GM23338 (cell line): ENCODE data around the gene MCCC1. TPM values are rescaled to one million over a fixed set of nuclear protein-coding genes. Genes with fewer than 3 reads are reported as not detected.

Source experiments
- ATAC-seq: fragments of 200-7000 bp; cut with Tn5 transposase; 3 replicates; pipeline ENCODE4 v1.9.1; 2020
- DNase-seq: peaks from one replicate; pipeline ENCODE4 v3.0.0-alpha.2; 2015; ENCODE audit warnings: low spot score
- H2AFZ ChIP-seq: fragments of 200-600 bp; sonication (generic); 2 replicates; pipeline ENCODE4 v1.8.0; 2016; ENCODE audit warnings: antibody characterized with exemption, mild to moderate bottlenecking, moderate library complexity
- H3F3A ChIP-seq: fragments of 200-600 bp; sonication (generic); replicated peaks from 2 replicates; pipeline ENCODE4 v1.8.0; 2017; ENCODE audit warnings: antibody characterized with exemption, mixed run types, low read depth
- H3K27ac ChIP-seq: fragments of 200-600 bp; sonication (generic); 2 replicates; pipeline ENCODE4 v1.6.1; 2016; ENCODE audit warnings: low read depth
- H3K27me3 ChIP-seq: fragments of 200-600 bp; sonication (generic); 2 replicates; pipeline ENCODE4 v1.8.0; 2016; ENCODE audit warnings: mild to moderate bottlenecking, mixed run types, moderate library complexity; ENCODE audit not compliant: insufficient read depth
- H3K36me3 ChIP-seq: fragments of 200-600 bp; sonication (generic); 2 replicates; pipeline ENCODE4 v1.8.0; 2016; ENCODE audit warnings: mild to moderate bottlenecking; ENCODE audit not compliant: insufficient read depth
- H3K4me1 ChIP-seq: fragments of 200-600 bp; sonication (generic); 2 replicates; pipeline ENCODE4 v1.8.0; 2016; ENCODE audit warnings: mild to moderate bottlenecking, moderate library complexity; ENCODE audit not compliant: insufficient read depth
- H3K4me2 ChIP-seq: fragments of 200-600 bp; sonication (generic); 2 replicates; pipeline ENCODE4 v1.7.1; 2017; ENCODE audit warnings: mixed run types
- H3K4me3 ChIP-seq: fragments of 200-600 bp; sonication (generic); 2 replicates; pipeline ENCODE4 v1.6.1; 2016; ENCODE audit warnings: mixed run types
- H3K79me2 ChIP-seq: fragments of 200-600 bp; sonication (generic); replicated peaks from 2 replicates; pipeline ENCODE4 v1.8.0; 2017; ENCODE audit warnings: mild to moderate bottlenecking; ENCODE audit not compliant: insufficient read depth
- H3K9me2 ChIP-seq: fragments of 200-600 bp; sonication (generic); 2 replicates; pipeline ENCODE4 v1.8.0; 2017; ENCODE audit not compliant: insufficient read depth
- H4K20me1 ChIP-seq: fragments of 200-600 bp; sonication (generic); replicated peaks from 2 replicates; pipeline ENCODE4 v1.8.0; 2017; ENCODE audit warnings: mild to moderate bottlenecking; ENCODE audit not compliant: insufficient read depth
- H3K27ac Mint-ChIP-seq: 2 replicates; pipeline ENCODE4 v1.8.0; 2020; ENCODE audit warnings: inconsistent platforms, mild to moderate bottlenecking, moderate library complexity, mixed read lengths
- H3K27me3 Mint-ChIP-seq: 3 replicates; pipeline ENCODE4 v1.8.0; 2022; ENCODE audit warnings: low read depth, mild to moderate bottlenecking, moderate library complexity, mixed read lengths, inconsistent platforms; ENCODE audit not compliant: insufficient read depth, poor library complexity
- H3K36me3 Mint-ChIP-seq: 3 replicates; pipeline ENCODE4 v1.8.0; 2021; ENCODE audit warnings: low read depth, mild to moderate bottlenecking, inconsistent platforms, moderate library complexity, mixed read lengths
- H3K4me1 Mint-ChIP-seq: 3 replicates; pipeline ENCODE4 v1.8.0; 2020; ENCODE audit warnings: mild to moderate bottlenecking, inconsistent platforms, mixed read lengths
- H3K4me3 Mint-ChIP-seq: 3 replicates; pipeline ENCODE4 v1.8.0; 2021; ENCODE audit warnings: moderate library complexity, mild to moderate bottlenecking, inconsistent platforms, mixed read lengths
- H3K9me3 Mint-ChIP-seq: 3 replicates; pipeline ENCODE4 v1.8.0; 2020; ENCODE audit warnings: moderate library complexity, mild to moderate bottlenecking, inconsistent platforms, mixed read lengths
- CREB1 ChIP-seq: fragments of 250-450 bp; sonication (Bioruptor Pico); IDR thresholded peaks from 2 replicates; pipeline ENCODE4 v1.5.0; 2020; ENCODE audit warnings: low read depth, mild to moderate bottlenecking, moderate library complexity
- CTCF ChIP-seq, 2 experiments: fragments of 200-600 bp in 1 of 2; sonication (generic) in 1 of 2; conservative IDR thresholded peaks; 2 replicates each; pipeline versions ENCODE4 v1.5.1 to v1.6.1; 2016 to 2017; ENCODE audit warnings: antibody characterized with exemption in 2 of 2, low read depth in 2 of 2, mild to moderate bottlenecking in 2 of 2, moderate library complexity in 1 of 2
- EZH2 ChIP-seq: fragments of 200-600 bp; sonication (generic); IDR thresholded peaks from one replicate; pipeline ENCODE4 v1.8.0; 2017; ENCODE audit warnings: antibody characterized with exemption, mild to moderate bottlenecking, low read depth; ENCODE audit not compliant: unreplicated experiment
- EZH2phosphoT487 ChIP-seq: fragments of 200-600 bp; sonication (generic); IDR thresholded peaks from one replicate; pipeline ENCODE4 v1.8.1; 2018; ENCODE audit warnings: antibody characterized with exemption; ENCODE audit not compliant: unreplicated experiment
- JUNB ChIP-seq: IDR thresholded peaks from one replicate; pipeline ENCODE4 v1.6.1; 2016; ENCODE audit warnings: antibody characterized with exemption; ENCODE audit not compliant: unreplicated experiment
- NANOG ChIP-seq: IDR thresholded peaks from 2 replicates; pipeline ENCODE4 v1.6.1; 2016; ENCODE audit warnings: antibody characterized with exemption, borderline replicate concordance
- POLR2AphosphoS5 ChIP-seq: IDR thresholded peaks from 2 replicates; pipeline ENCODE4 v1.6.1; 2016; ENCODE audit warnings: antibody characterized with exemption, low read depth
- REST ChIP-seq: IDR thresholded peaks from one replicate; pipeline ENCODE4 v1.6.1; 2018; ENCODE audit warnings: antibody characterized with exemption; ENCODE audit not compliant: unreplicated experiment
- STAT1 ChIP-seq: IDR thresholded peaks from one replicate; pipeline ENCODE4 v1.6.1; 2016; ENCODE audit warnings: antibody characterized with exemption; ENCODE audit not compliant: unreplicated experiment
- ZNF114 ChIP-seq: fragments of 250-450 bp; sonication (Bioruptor Pico); IDR thresholded peaks from 2 replicates; pipeline ENCODE4 v1.5.0; 2020; ENCODE audit warnings: mild to moderate bottlenecking, moderate library complexity
- ZNF331 ChIP-seq: fragments of 250-450 bp; sonication (Bioruptor Pico); IDR thresholded peaks from 2 replicates; pipeline ENCODE4 v1.5.0; 2020; ENCODE audit warnings: low read depth, mild to moderate bottlenecking, moderate library complexity
- ZNF462 ChIP-seq: fragments of 250-450 bp; sonication (Bioruptor Pico); IDR thresholded peaks from 2 replicates; pipeline ENCODE4 v1.5.0; 2020; ENCODE audit warnings: mild to moderate bottlenecking, moderate library complexity
- polyA plus RNA-seq: library from polyadenylated mRNA; unstranded; fragments of >200 nt; fragmentation: Nextera tagmentation; extraction: Ambion mirVana; gene quantifications from 2 replicates; pipeline ENCODE4 v1.2.1, GENCODE V29; 2016
- total RNA-seq: library from RNA; depleted of rRNA; stranded (reverse); fragments of >200 nt; shearing (Covaris generic); gene quantifications from 2 replicates; pipeline ENCODE4 v1.2.3, GENCODE V29; 2014
- TF ChIP-seq, protein P1 (sequence below): IDR thresholded peaks from 2 replicates; pipeline ENCODE4 v1.6.1; 2016; ENCODE audit warnings: antibody characterized with exemption

Gene MCCC1
- total and polyA plus RNA-seq, 2 experiments from 2014 or later: 20.2 to 24.2 TPM

DNA sequence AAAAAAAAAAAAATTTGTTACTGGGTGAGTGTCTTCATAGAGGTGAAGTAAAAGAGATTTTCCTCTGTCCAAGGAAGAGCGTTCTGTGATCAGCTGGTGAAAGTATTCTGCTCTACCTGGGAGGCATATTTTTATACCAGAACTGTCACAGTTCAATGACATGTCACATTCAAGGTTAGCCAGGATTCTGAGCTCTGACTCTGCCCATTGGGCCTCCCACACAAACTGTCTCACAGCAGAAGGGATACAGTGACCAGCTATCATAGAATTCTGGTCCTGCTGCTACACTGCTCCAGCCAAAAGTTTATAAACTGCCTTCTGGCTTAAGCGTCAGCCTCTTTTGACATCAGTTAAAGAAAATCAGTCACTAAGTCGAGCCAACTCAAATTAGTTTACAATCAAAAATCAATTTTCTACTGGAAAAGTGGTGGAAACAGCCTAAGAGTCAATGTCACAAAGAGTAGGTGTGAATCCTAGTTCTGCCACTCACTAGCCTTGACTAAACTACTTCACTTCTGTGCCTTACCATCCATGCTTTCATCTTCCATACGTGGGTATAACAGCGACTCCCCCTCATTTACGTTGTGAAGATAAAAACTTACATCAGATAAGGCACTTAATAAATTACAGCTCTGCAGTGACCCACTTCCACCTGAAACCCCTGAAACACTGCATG is 66.3 kb downstream of the MCCC1 start:
- Mint-ChIP-seq H3K36me3 (peaks cover 51% of the 10 kb centered on the region), H3K4me3 (no peak overlapping the region), H3K4me1 (no peaks in the 10 kb centered on the region), H3K9me3 (no peaks in the 10 kb centered on the region), H3K27me3 (no peaks in the 10 kb centered on the region), H3K27ac (no peak overlapping the region)
- Histone ChIP-seq H3K36me3 (peaks cover 4% of the 10 kb centered on the region; the same call in 1 of the 2 replicates), H4K20me1 (no peaks in the 10 kb centered on the region; the same call in 1 of the 2 replicates), H3K27ac (no peak overlapping the region), H3K9me2 (no peaks in the 10 kb centered on the region), H3K4me1 (no peaks in the 10 kb centered on the region), H3K27me3 (no peaks in the 10 kb centered on the region), H2AFZ (no peak overlapping the region), H3K4me3 (no peak overlapping the region), H3F3A (no peaks in the 10 kb centered on the region), H3K79me2 (no peaks in the 10 kb centered on the region), H3K4me2 (no peak overlapping the region)
- DNase-seq (no peak), ATAC-seq (no peak)
- no peak for TF ChIP-seq JUNB
- no peak for TF ChIP-seq EZH2phosphoT487
- no peak for TF ChIP-seq ZNF331 (CRISPR knock-in tag)
- TF ChIP-seq REST: no peak
- TF ChIP-seq CREB1 (CRISPR knock-in tag): no peak
- no peak for TF ChIP-seq POLR2AphosphoS5
- TF ChIP-seq ZNF462 (CRISPR knock-in tag): no peak
- TF ChIP-seq CTCF (conservative IDR thresholded peaks at IDR 0.05; ENCODE audit: low read depth in 2 of 2): no peak
- TF ChIP-seq STAT1: no peak
- no peak for TF ChIP-seq EZH2
- no peak for TF ChIP-seq ZNF114 (CRISPR knock-in tag)
- TF ChIP-seq, protein P1, sequence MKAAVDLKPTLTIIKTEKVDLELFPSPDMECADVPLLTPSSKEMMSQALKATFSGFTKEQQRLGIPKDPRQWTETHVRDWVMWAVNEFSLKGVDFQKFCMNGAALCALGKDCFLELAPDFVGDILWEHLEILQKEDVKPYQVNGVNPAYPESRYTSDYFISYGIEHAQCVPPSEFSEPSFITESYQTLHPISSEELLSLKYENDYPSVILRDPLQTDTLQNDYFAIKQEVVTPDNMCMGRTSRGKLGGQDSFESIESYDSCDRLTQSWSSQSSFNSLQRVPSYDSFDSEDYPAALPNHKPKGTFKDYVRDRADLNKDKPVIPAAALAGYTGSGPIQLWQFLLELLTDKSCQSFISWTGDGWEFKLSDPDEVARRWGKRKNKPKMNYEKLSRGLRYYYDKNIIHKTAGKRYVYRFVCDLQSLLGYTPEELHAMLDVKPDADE: no peak
- TF ChIP-seq NANOG: no peak
